Measurements from ENCODE around the gene THADA.

The THADA gene

GRCh38 chr2:43215673-43216255 is 380.1 kb downstream of the THADA start:
- DNase-seq (ENCODE audit: low read depth) = no peak
- no peak for TF ChIP-seq CTCF (conservative IDR thresholded peaks at IDR 0.05; ENCODE audit: low read depth, low read length)
- H3K4me3 ChIP-seq (ENCODE audit: low read depth, low read length) = no peak overlapping the region

- no peak for DNase-seq (ENCODE audit: low read depth)
- peak; percentile 15 for TF ChIP-seq CTCF (conservative IDR thresholded peaks at IDR 0.05; ENCODE audit: low read depth, low read length)
- no peak overlapping the region for H3K4me3 ChIP-seq (ENCODE audit: low read depth, low read length)
Measured at GRCh38 chr2:43214253-43214652, 381.6 kb downstream of the THADA start.

GRCh38 chr2:43212931-43213330 is 382.9 kb downstream of the THADA start:
- no peak overlapping the region for H3K4me3 ChIP-seq (ENCODE audit: low read depth, low read length)
- TF ChIP-seq CTCF (conservative IDR thresholded peaks at IDR 0.05; ENCODE audit: low read depth, low read length) = no peak
- no peak for DNase-seq (ENCODE audit: low read depth)

- DNase-seq (ENCODE audit: low read depth) = no peak
- H3K4me3 ChIP-seq (ENCODE audit: low read depth, low read length) = no peak overlapping the region
- no peak for TF ChIP-seq CTCF (conservative IDR thresholded peaks at IDR 0.05; ENCODE audit: low read depth, low read length)
Measured at GRCh38 chr2:43212216-43212835, 383.5 kb downstream of the THADA start.

GRCh38 chr2:43210467-43211303 is 385.2 kb downstream of the THADA start:
- peak; percentile 84 for DNase-seq (ENCODE audit: low read depth)
- H3K4me3 ChIP-seq (ENCODE audit: low read depth, low read length) = no peak overlapping the region
- no peak for TF ChIP-seq CTCF (conservative IDR thresholded peaks at IDR 0.05; ENCODE audit: low read depth, low read length)

GRCh38 chr2:43210125-43210466 is 385.7 kb downstream of the THADA start:
- no peak overlapping the region for H3K4me3 ChIP-seq (ENCODE audit: low read depth, low read length)
- DNase-seq (ENCODE audit: low read depth) = no peak
- TF ChIP-seq CTCF (conservative IDR thresholded peaks at IDR 0.05; ENCODE audit: low read depth, low read length) = no peak
